Measurements from ENCODE around the gene CLSTN2. TPM values are rescaled to one million over a fixed set of nuclear protein-coding genes. Genes with fewer than 3 reads are reported as not detected.

CLSTN2 gene
- total RNA-seq, 2 donors from 2014 or later: 3.5 to 60.3 TPM

DNA sequence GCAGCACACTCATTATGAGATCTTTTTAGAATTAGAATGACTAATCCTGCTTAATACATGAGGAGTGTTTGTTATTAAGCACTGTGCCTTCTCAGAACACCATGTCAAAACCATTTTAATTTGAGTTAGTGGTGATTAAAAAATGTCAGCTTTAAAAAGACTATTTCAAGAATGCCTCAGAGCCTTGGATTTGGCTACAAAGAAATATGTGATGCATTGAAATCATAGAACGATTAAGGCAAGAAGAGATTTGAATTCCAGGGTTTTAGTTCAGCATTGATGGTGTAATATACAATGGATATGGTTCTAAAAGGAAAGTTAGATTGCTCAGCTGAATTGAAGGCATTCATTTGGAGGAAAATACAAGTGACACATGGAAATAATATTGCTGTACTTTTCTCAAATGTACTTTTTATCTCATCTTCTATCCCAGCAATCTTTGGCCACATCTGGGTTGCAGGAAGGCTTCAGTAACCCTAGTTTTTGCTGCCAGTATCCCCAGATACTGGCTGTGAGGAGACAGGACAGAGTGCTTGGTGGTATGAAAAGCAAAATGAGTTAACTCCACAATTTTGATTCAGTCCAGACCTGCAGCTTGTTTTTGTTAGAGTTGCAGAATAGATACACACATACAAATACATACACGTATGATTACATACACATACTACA, 303.8 kb downstream of the CLSTN2 start:
- WGBS: 63% methylated on average over 2 of the region's 2 CpGs
- Histone ChIP-seq H3K27me3 (replicated peaks; ENCODE audit: insufficient read depth) (no peaks in the 10 kb centered on the region), H3K36me3 (no peaks in the 10 kb centered on the region), H3K4me1 (replicated peaks) (no peaks in the 10 kb centered on the region), H3K4me3 (no peak overlapping the region), H3K27ac (no peak overlapping the region), H3K9me3 (no peaks in the 10 kb centered on the region)
- intact Hi-C loops (cut with DNase I): no loop called here
- TF ChIP-seq POLR2AphosphoS5 (IDR thresholded peaks at IDR 0.05) (no peak), POLR2A (IDR thresholded peaks at IDR 0.05) (no peak)
- TF ChIP-seq, protein P1, sequence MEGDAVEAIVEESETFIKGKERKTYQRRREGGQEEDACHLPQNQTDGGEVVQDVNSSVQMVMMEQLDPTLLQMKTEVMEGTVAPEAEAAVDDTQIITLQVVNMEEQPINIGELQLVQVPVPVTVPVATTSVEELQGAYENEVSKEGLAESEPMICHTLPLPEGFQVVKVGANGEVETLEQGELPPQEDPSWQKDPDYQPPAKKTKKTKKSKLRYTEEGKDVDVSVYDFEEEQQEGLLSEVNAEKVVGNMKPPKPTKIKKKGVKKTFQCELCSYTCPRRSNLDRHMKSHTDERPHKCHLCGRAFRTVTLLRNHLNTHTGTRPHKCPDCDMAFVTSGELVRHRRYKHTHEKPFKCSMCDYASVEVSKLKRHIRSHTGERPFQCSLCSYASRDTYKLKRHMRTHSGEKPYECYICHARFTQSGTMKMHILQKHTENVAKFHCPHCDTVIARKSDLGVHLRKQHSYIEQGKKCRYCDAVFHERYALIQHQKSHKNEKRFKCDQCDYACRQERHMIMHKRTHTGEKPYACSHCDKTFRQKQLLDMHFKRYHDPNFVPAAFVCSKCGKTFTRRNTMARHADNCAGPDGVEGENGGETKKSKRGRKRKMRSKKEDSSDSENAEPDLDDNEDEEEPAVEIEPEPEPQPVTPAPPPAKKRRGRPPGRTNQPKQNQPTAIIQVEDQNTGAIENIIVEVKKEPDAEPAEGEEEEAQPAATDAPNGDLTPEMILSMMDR (IDR thresholded peaks at IDR 0.05): no peak
- no peak for DNase-seq (ENCODE audit: low spot score)

DNA sequence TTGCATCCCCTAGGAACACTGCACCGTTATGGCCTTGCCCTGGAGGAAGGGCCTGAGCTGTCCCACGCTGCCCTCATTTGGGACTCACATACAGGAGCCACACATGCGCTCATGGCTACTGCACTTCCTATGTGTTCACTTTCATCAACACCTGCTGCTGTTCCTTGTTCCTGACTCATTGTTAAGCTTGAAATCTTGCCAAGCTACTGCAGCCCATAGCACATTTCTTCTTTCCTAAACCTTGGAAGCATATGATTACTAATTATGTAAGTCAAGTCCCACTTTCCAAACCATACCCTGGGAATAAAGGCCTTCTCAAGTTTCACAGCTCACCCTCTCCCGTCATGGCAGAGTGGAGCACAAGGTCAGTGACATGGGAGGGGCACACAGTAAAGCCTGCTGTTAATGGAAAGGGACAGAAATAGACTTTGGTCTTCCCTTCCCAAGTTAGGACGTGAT, 307.9 kb downstream of the CLSTN2 start:
- H3K4me1 ChIP-seq (replicated peaks): no peaks in the 10 kb centered on the region
- DNase-seq (ENCODE audit: low spot score): no peak
- 75% methylated on average over 5 of the region's 5 CpGs for WGBS
- no peaks in the 10 kb centered on the region for H3K9me3 ChIP-seq
- no peaks in the 10 kb centered on the region for H3K27me3 ChIP-seq (replicated peaks; ENCODE audit: insufficient read depth)
- TF ChIP-seq, protein P1 (IDR thresholded peaks at IDR 0.05): no peak
- TF ChIP-seq POLR2A (IDR thresholded peaks at IDR 0.05): no peak
- TF ChIP-seq POLR2AphosphoS5 (IDR thresholded peaks at IDR 0.05): no peak
- no peak overlapping the region for H3K4me3 ChIP-seq
- H3K36me3 ChIP-seq: no peaks in the 10 kb centered on the region
- no peak overlapping the region for H3K27ac ChIP-seq
- intact Hi-C loops (cut with DNase I): no loop called here

DNA sequence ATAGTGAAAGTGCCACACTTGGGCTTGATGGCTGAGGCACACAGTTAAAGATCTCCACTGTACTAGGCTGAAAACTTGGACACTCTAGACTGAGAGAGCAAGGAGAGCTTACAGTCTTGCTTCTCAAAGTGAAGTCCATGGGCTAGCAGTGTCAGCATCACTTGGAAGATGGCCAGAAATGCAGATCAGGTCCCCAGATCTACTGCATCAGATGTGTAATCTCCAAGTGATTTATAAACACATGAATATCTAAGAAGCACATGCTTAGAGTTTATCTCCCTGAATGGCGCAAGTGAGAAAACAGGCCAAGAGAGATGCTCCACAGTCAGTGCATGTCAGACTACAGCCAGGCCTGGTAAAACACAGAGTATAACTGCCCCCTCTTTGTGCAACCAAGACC, 308.6 kb downstream of the CLSTN2 start:
- no peak for TF ChIP-seq POLR2A (IDR thresholded peaks at IDR 0.05)
- TF ChIP-seq, protein P1 (IDR thresholded peaks at IDR 0.05): no peak
- TF ChIP-seq POLR2AphosphoS5 (IDR thresholded peaks at IDR 0.05): no peak
- intact Hi-C loops (cut with DNase I): no loop called here
- H3K27me3 ChIP-seq (replicated peaks; ENCODE audit: insufficient read depth): no peaks in the 10 kb centered on the region
- no peaks in the 10 kb centered on the region for H3K36me3 ChIP-seq
- no peaks in the 10 kb centered on the region for H3K4me1 ChIP-seq (replicated peaks)
- DNase-seq (ENCODE audit: low spot score): no peak
- 96% methylated on average over 1 of the region's 1 CpG for WGBS
- H3K27ac ChIP-seq: no peak overlapping the region
- H3K4me3 ChIP-seq: no peak overlapping the region
- H3K9me3 ChIP-seq: no peaks in the 10 kb centered on the region

DNA sequence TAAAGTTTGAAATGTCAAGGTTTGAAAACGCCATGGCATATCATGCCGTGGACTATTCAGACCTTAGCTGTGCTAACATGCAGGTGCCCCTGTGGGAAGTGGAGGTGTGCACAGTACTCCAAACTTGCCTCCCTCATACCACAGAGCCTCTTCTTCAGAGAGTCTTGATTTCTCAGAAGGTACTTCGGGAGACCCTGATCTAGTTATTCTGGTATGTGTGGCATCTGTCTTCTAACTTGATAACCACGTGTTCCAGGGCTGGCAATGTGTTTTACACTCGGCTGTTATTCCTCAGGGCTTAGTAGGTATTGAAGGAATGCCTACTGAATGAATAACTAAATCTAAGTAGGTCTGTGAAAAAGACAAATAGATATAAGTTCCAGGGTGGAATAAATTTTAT, 309.9 kb downstream of the CLSTN2 start:
- WGBS: 74% methylated on average over 5 of the region's 5 CpGs

More for the DNA sequence above, 309.9 kb downstream of the CLSTN2 start:
- TF ChIP-seq POLR2A (IDR thresholded peaks at IDR 0.05): no peak
- TF ChIP-seq, protein P1 (IDR thresholded peaks at IDR 0.05): no peak
- no peak for TF ChIP-seq POLR2AphosphoS5 (IDR thresholded peaks at IDR 0.05)
- no peak for DNase-seq (ENCODE audit: low spot score)
- Histone ChIP-seq H3K9me3 (no peaks in the 10 kb centered on the region), H3K27me3 (replicated peaks; ENCODE audit: insufficient read depth) (no peaks in the 10 kb centered on the region), H3K4me1 (replicated peaks) (no peaks in the 10 kb centered on the region), H3K36me3 (no peaks in the 10 kb centered on the region), H3K27ac (no peak overlapping the region), H3K4me3 (no peak overlapping the region)
- intact Hi-C loops (cut with DNase I): no loop called here

Data from prostate gland (tissue), 2 donors.